Activated CD4-positive, alpha-beta T cell treated with anti-CD3 and anti-CD28 coated beads for 48 hours (primary cell): ENCODE data around the gene STX7.

ENCODE experiments used
- DNase-seq: peaks from one replicate; pipeline ENCODE4 v3.0.0-alpha.2; 2020

Gene STX7

DNA sequence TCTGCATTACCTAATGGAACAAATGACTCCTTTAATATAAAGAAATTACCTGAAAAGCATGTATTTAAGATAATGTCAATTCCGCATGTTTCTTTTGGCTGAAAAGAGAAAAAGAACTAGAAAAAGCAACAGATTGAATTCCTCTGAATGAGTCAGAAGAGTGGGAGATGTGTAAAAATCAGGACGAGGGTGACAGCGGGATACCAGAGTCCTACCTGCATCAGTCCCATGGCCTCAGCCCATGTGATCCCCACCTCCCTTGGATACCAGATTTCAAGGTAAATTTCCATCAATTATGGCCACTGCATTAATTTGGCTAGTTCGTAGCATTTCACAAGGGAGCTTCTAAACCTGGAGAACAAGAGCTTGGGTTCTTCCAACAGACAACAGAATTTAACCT lies 101.6 kb downstream of the STX7 start:
- no peak for DNase-seq

DNA sequence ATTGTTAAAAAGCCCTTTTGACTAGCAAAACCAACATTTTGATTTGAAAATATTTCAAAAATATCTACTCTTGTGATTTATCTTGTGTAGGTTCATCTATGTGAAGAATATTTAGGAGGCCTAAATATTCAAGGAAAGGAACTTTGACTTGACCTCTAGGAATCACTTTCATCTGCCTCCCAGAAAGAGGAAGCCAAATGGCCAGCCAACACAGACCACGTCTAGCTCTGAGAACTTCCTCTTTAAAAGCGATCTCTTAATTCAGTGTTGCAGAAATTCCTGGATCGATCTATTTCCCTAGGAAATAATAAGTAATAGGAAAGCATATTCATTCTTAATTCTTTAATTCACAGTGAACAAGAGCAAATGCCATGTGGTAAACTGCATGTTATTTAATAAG lies 102.1 kb downstream of the STX7 start:
- DNase-seq: no peak

- no peak for DNase-seq
Observed at GRCh38 chr6:132405143-132405915, 107.6 kb downstream of the STX7 start.

DNA sequence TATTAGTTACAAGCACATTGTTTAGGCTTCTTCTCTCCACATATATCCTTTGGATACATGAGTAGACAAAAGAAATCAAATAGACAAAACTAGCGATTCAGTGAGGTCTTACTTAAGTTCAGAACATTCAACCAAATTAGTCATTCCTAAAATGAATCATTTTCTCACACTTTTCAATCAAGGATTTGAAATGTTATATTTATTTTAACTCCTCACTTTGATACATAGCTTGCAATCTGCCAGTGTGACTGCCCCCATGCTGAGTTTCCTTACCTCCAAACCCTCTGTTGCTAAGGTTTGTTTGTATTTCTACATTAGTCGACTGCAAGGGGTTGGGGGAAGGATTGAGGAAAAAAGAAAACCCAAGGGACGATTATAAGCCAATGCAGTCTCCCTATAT lies 108.2 kb downstream of the STX7 start:
- no peak for DNase-seq

DNA sequence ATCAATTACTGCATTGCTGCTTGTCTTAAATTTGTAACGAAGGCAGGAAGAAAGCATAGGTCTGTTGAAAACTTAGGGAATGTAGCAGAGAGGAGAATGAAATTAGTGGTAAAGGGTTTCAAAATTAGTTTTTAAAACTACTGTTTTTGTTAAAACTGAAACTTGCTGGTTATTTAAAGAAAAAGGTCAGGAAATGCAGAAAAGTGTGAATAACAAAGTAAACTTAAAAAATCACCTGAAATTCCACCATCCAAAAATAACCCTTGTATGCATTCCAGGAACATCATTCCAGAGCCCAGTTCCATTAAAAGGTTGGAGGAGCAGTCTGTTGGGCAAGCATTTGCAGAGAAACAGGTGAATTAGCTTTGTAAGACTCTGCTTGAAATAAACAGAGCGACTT lies 108.6 kb downstream of the STX7 start:
- no peak for DNase-seq

- DNase-seq: no peak
Observed at GRCh38 chr6:132401618-132402285, 111.2 kb downstream of the STX7 start.

- no peak for DNase-seq
Observed at GRCh38 chr6:132400883-132401617, 111.9 kb downstream of the STX7 start, which contains the start of gene MOXD1. Gene MOXD1, minus strand, starts transcription at chr6:132401475. Its CDS starts 49 bp downstream, at chr6:132401426.

- no peak for DNase-seq
Observed at GRCh38 chr6:132400555-132400882, 112.4 kb downstream of the STX7 start.

DNA sequence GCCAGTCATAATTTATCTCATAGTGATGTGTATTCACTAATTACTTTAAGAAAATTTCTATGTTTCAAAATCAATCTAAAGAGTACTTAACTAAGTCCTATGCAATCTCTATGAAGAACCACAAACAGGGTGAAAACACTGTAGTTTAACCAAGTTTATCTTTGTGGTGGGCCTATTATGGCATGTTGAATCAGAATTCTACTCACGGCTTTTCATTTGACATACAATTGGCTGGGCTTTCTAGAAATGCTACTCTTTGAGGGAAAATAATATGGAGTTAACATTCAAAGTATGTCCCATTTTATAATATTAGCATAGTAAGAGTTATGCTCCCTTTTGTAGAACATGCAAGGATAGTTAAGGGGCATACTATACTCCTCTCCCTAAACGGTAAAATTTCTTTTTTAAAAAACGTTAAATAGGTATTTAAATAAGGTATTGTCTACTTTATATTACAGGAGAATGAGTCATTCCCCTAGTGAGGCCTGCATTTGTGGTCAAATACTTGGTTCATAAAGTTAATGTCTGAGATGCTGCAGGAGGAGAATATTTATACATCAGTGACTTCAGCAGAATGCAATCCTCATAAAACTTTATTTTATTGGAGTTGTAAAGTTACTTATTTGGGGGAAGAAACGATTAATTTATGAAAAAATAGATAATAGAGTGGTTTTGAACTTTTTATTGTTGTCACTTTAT lies 113.4 kb downstream of the STX7 start:
- no peak for DNase-seq
